Heart left ventricle (tissue), 16 donors: ENCODE results near the gene ARHGAP45. TPM values are rescaled to one million over a fixed set of nuclear protein-coding genes. Genes with fewer than 3 reads are reported as not detected.
A peak's percentile ranks its signal among the peaks of the same experiment; 100 is the strongest.

Source experiments
- ATAC-seq, 4 donors: fragments of 200-7000 bp; cut with Tn5 transposase; one replicate each; pipeline ENCODE4 v1.9.1; 2020 to 2022; ENCODE audit warnings: moderate library complexity in 4 of 4, mild to moderate bottlenecking in 3 of 4, moderate number of reproducible peaks in 1 of 4
- DNase-seq, 5 donors: peaks; one replicate each; pipeline ENCODE4 v3.0.0-alpha.2; 2020
- H3K27ac ChIP-seq, 12 donors: fragments of 200-600 bp; sonication (generic) in 4 of 12; one replicate each; pipeline versions ENCODE4 v1.5.0 to v1.8.0; 2016 to 2022; ENCODE audit warnings: mild to moderate bottlenecking in 2 of 12
- H3K27me3 ChIP-seq, 9 donors: fragments of 200-600 bp; sonication (generic) in 2 of 9; one replicate each; pipeline versions ENCODE4 v1.5.1 to v1.8.0; 2016 to 2022; ENCODE audit warnings: mild to moderate bottlenecking in 3 of 9
- H3K36me3 ChIP-seq, 9 donors: fragments of 200-600 bp; sonication (generic) in 2 of 9; one replicate each; pipeline versions ENCODE4 v1.5.0 to v1.8.0; 2018 to 2022; ENCODE audit warnings: mild to moderate bottlenecking in 2 of 9
- H3K4me1 ChIP-seq, 12 donors: fragments of 200-600 bp; sonication (generic) in 4 of 12; one replicate each; pipeline versions ENCODE4 v1.5.0 to v1.8.0; 2016 to 2022; ENCODE audit warnings: mild to moderate bottlenecking in 3 of 12
- H3K4me3 ChIP-seq, 12 donors: fragments of 200-600 bp; sonication (generic) in 4 of 12; one replicate each; pipeline versions ENCODE4 v1.5.0 to v1.8.0; 2017 to 2022; ENCODE audit warnings: mild to moderate bottlenecking in 9 of 12, moderate library complexity in 4 of 12
- H3K9me3 ChIP-seq, 12 donors: fragments of 200-600 bp; sonication (generic) in 4 of 12; one replicate each; pipeline versions ENCODE4 v1.5.0 to v1.8.0; 2016 to 2022; ENCODE audit warnings: mild to moderate bottlenecking in 1 of 12
- POLR2A ChIP-seq, 2 donors: fragments of 450-650 bp; IDR thresholded peaks; one replicate each; pipeline ENCODE4 v1.6.1; 2017; ENCODE audit warnings: antibody characterized with exemption in 2 of 2, mild to moderate bottlenecking in 2 of 2, moderate library complexity in 2 of 2
- WGBS, 4 donors: extraction: QIAGEN DNeasy Blood & Tissue Kit in 2 of 4; methylation state at CpG; one replicate each; pipeline versions ENCODE4 v1.1.5 to v1.1.7; 2013 to 2018; 5-methylcytosine and 5-hydroxymethylcytosine counted together
- intact Hi-C, 10 donors: fragments of 100-400 bp; cut with DNase I; formaldehyde crosslinking; loops; one replicate each; pipeline versions ENCODE4 v1.11.1 to v1.14.2; 2022
- polyA plus RNA-seq, 2 donors: library from polyadenylated mRNA; stranded (reverse); fragments of 200-250 nt; gene quantifications; one replicate each; pipeline ENCODE4 v1.2.3, GENCODE V29; 2013
- total RNA-seq, 9 donors: library from RNA; depleted of rRNA in 2 of 9; stranded (reverse); fragments of >200 nt in 2 of 9; fragmentation: NEBNext Ultra II Directional in 3 of 9; extraction: Animal tissue kit (Norgen Biotek cat#: 25700) in 3 of 9; gene quantifications; one replicate each; pipeline versions ENCODE4 v1.1.0 to v1.2.4, GENCODE V29; 2016 to 2023
- TF ChIP-seq, protein P1 (sequence below), 12 donors: fragments of 200-600 bp; sonication (generic) in 4 of 12; IDR thresholded peaks; one replicate each; pipeline versions ENCODE4 v1.5.0 to v1.8.0; 2018 to 2022; ENCODE audit warnings: antibody characterized with exemption in 12 of 12, mild to moderate bottlenecking in 5 of 12
- donor health status: ischemic (EF 13 %, LVEDD 7.1; RV severe dilation, severe dysfunction).
- donor health status: healthy with polysubstance abuse.
- donor health status: DM: no; HTN: yes; CAD: no.
- donor health status: DM: no; HTN: no; CAD: no.
- donor health status: ischemic (EF 25% LVEDD 6.9; RV normal size, moderate dysfunction).
- donor health status: ischemic (EF 25% LVEDD 5.7; RV mildly dilated, moderate dysfunction).
- donor health status: healthy.
- donor health status: DM: yes; HTN: yes; CAD: no.
- donor health status: ischemic (EF 35%, LVEDD 5.7; RV mildly dilated, moderate dysfunction).
- donor health status: nonischemic (EF 11% LVEDD 7.7; RV severe dilation, severe dysfunction).
- donor health status: DM: yes; HTN: yes; CAD: no.
- donor health status: PGD.
- donor health status: ischemic (EF 29% LVEDD 5.4; RV normal size, mild dysfunction).
- donor health status: nonischemic (EF 23%, LVEDD 6.1; RV moderate dilation, normal function).

The ARHGAP45 gene
- total and polyA plus RNA-seq, 11 donors: 1.6 to 38.2 (median 4.7) TPM

DNA sequence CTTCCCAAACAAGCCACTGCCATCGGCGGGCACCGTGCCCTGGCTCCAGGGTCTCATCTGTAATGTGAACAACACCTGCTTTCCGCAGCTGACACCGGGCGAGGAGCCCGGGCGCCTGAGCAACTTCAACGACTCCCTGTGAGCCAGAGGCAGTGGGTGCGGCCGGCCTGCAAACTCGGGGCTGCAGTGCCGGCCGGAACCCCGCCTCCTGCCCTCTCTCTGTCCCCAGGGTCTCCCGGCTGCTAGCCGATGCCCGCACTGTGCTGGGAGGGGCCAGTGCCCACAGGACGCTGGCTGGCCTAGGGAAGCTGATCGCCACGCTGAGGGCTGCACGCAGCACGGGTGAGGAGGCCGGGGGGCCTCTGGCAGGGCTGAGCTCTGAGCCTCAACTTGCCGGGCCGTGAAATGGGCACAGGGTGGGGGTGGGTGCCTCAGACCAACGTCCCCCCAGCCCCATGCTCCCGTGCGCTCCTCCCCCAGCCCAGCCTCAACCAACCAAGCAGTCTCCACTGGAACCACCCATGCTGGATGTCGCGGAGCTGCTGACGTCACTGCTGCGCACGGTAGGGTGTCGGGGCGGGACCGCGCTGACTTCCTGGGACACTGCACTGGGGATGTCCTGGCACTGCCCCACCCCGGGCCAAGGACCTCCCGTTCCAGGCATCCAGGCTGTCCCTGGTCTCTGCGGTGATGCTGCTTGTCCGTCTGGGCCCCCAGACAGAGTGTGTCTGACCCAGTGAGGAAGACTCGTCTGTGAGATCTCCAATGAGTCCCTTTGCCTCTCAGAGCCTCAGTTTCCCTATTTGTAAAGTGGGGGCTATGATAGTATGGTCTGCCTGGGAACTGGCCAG, 24.9 kb upstream of the ARHGAP45 start:
- H3K27ac ChIP-seq: no peak overlapping the region
- ATAC-seq: no peak
- H3K4me1 ChIP-seq: peaks cover 3 to 49% (median 22%) of the 10 kb centered on the region in 12 donors
- no peaks in the 10 kb centered on the region for H3K27me3 ChIP-seq
- peak overlapping the region in 2 of 12 donors; percentile 70 to 72 for H3K4me3 ChIP-seq
- 66 to 76% (median 71%) methylated on average over 22 to 43 of the region's 43 CpGs for WGBS, 4 donors
- no peak for TF ChIP-seq POLR2A (IDR thresholded peaks at IDR 0.05)
- TF ChIP-seq, protein P1, sequence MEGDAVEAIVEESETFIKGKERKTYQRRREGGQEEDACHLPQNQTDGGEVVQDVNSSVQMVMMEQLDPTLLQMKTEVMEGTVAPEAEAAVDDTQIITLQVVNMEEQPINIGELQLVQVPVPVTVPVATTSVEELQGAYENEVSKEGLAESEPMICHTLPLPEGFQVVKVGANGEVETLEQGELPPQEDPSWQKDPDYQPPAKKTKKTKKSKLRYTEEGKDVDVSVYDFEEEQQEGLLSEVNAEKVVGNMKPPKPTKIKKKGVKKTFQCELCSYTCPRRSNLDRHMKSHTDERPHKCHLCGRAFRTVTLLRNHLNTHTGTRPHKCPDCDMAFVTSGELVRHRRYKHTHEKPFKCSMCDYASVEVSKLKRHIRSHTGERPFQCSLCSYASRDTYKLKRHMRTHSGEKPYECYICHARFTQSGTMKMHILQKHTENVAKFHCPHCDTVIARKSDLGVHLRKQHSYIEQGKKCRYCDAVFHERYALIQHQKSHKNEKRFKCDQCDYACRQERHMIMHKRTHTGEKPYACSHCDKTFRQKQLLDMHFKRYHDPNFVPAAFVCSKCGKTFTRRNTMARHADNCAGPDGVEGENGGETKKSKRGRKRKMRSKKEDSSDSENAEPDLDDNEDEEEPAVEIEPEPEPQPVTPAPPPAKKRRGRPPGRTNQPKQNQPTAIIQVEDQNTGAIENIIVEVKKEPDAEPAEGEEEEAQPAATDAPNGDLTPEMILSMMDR (IDR thresholded peaks at IDR 0.05): no peak
- H3K36me3 ChIP-seq: peaks cover 0 to 17% (median 7%) of the 10 kb centered on the region in 9 donors
- no peaks in the 10 kb centered on the region for H3K9me3 ChIP-seq
- DNase-seq: no peak
- intact Hi-C loops: loop anchor here in 2 of 10 donors (5.0 kb wide), 2 partner anchors 50 to 55 kb away; partner anchors contain the start of gene POLR2E (in 1 of the 2)

DNA sequence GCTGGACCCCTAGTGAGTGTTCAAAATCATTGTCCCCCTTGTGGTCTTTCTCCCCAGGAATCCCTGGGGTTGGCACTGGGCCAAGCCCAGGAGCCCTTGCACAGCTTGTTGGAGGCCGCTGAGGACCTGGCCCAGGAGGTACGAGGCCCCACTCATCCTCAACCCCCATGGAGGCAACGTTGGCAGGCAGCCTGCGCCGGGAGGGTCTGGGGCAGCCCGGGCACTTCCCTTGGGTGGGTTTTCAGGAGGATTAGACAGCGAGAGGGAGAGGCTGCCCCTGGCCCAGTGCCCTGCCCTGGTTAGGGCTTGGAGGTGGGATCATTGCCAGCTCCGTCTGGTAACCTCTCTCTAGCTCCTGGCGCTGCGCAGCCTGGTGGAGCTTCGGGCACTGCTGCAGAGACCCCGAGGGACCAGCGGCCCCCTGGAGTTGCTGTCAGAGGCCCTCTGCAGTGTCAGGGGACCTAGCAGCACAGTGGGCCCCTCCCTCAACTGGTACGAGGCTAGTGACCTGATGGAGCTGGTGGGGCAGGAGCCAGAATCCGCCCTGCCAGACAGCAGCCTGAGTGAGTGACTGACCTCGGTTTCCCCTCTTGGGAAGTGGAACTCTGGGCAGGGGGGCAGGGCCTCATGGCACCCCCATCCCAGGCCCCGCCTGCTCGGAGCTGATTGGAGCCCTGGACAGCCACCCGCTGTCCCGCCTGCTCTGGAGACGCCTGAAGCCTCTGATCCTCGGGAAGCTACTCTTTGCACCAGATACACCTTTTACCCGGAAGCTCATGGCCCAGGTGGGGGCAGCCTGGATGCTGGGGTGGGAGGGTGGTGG, 24.1 kb upstream of the ARHGAP45 start:
- ATAC-seq (no peak), DNase-seq (no peak)
- Histone ChIP-seq H3K27ac (no peak overlapping the region), H3K27me3 (no peaks in the 10 kb centered on the region), H3K9me3 (no peaks in the 10 kb centered on the region), H3K4me1 (peaks cover 3 to 41% (median 22%) of the 10 kb centered on the region in 12 donors), H3K36me3 (peaks cover 0 to 11% (median 0%) of the 10 kb centered on the region in 9 donors), H3K4me3 (no peak overlapping the region)
- intact Hi-C loops: loop anchor here in 2 of 10 donors (5.0 kb wide), 2 partner anchors 49 to 54 kb away; partner anchors contain the start of gene POLR2E (in 1 of the 2)
- TF ChIP-seq, protein P1 (IDR thresholded peaks at IDR 0.05): no peak
- TF ChIP-seq POLR2A (IDR thresholded peaks at IDR 0.05): no peak
- WGBS, 4 donors: 57 to 70% (median 64%) methylated on average over 3 to 23 of the region's 23 CpGs

DNA sequence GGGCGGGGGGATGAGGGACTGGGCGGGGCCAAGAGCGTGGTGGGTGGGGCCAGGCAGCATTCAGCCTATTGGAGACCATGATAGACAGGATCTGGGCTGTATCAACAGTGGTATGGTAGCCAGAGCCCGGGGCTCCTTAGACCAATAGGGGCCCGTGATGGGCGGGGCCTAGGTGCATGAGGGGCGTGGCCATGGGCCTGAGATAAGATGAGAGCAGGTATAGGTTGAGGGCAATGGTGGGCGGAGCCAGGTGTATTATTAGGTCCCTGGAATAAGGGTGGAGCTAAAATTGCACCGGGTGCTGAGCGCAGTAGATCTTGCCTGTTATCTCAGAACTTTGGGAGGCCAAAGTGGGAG, 21.7 kb upstream of the ARHGAP45 start:
- Histone ChIP-seq H3K4me1 (peaks cover 0 to 22% (median 13%) of the 10 kb centered on the region in 12 donors), H3K9me3 (no peaks in the 10 kb centered on the region), H3K4me3 (no peak overlapping the region), H3K36me3 (peaks cover 0 to 11% (median 0%) of the 10 kb centered on the region in 9 donors), H3K27ac (no peak overlapping the region), H3K27me3 (no peaks in the 10 kb centered on the region)
- TF ChIP-seq, protein P1 (IDR thresholded peaks at IDR 0.05): no peak
- no peak for TF ChIP-seq POLR2A (IDR thresholded peaks at IDR 0.05)
- no peak for DNase-seq
- ATAC-seq: no peak
- intact Hi-C loops: no loop called here
- 72 to 81% (median 78%) methylated on average over 10 of the region's 10 CpGs for WGBS, 4 donors
